Esophagus muscularis mucosa (tissue), 4 donors: ENCODE data around the gene THYN1. TPM values are rescaled to one million over a fixed set of nuclear protein-coding genes. Genes with fewer than 3 reads are reported as not detected.
A peak's percentile ranks its signal among the peaks of the same experiment; 100 is the strongest.

ENCODE experiments used
- DNase-seq: peaks from one replicate; pipeline ENCODE4 v3.0.0-alpha.2; 2017; ENCODE audit errors: extremely low spot score
- H3K27ac ChIP-seq, 4 donors: fragments of 200-600 bp; sonication (generic); replicated peaks in 1 of 4; 1 replicate in 3 of 4; 2 replicates in 1 of 4; pipeline ENCODE4 v1.5.1; 2016 to 2019; ENCODE audit warnings: mild to moderate bottlenecking in 1 of 4
- H3K27me3 ChIP-seq, 4 donors: fragments of 200-600 bp; sonication (generic); one replicate each; pipeline versions ENCODE4 v1.5.1 to v1.6.0; 2016 to 2019
- H3K36me3 ChIP-seq, 4 donors: fragments of 200-600 bp; sonication (generic); one replicate each; pipeline ENCODE4 v1.5.1; 2016 to 2019
- H3K4me1 ChIP-seq, 4 donors: fragments of 200-600 bp; sonication (generic); one replicate each; pipeline ENCODE4 v1.5.1; 2016 to 2019
- H3K4me3 ChIP-seq, 4 donors: fragments of 200-600 bp; sonication (generic); 1 replicate in 2 of 4; 2 replicates in 2 of 4; pipeline ENCODE4 v1.5.1; 2016 to 2019; ENCODE audit warnings: mild to moderate bottlenecking in 4 of 4, moderate library complexity in 1 of 4
- H3K9me3 ChIP-seq, 4 donors: fragments of 200-600 bp; sonication (generic); 1 replicate in 3 of 4; 2 replicates in 1 of 4; pipeline ENCODE4 v1.5.1; 2016 to 2019
- EP300 ChIP-seq: sonication (generic); formaldehyde crosslinking; IDR thresholded peaks from one replicate; pipeline ENCODE4 v1.6.1; 2017; ENCODE audit warnings: antibody characterized with exemption
- POLR2A ChIP-seq: fragments of 450-650 bp; IDR thresholded peaks from one replicate; pipeline ENCODE4 v1.6.1; 2017; ENCODE audit warnings: antibody characterized with exemption, moderate library complexity, mild to moderate bottlenecking, low read depth
- POLR2AphosphoS5 ChIP-seq, 2 donors: sonication (generic); formaldehyde crosslinking; IDR thresholded peaks; one replicate each; pipeline ENCODE4 v1.6.1; 2017; ENCODE audit warnings: antibody characterized with exemption in 2 of 2
- WGBS: methylation state at CpG from one replicate; pipeline ENCODE4 v1.1.5; 2018; 5-methylcytosine and 5-hydroxymethylcytosine counted together
- intact Hi-C: fragments of 100-400 bp; cut with DNase I; formaldehyde crosslinking; loops from one replicate; pipeline ENCODE4 v1.15.1; 2023
- total RNA-seq, 4 donors: library from RNA; depleted of rRNA; stranded (reverse); fragments of >200 nt; gene quantifications; one replicate each; pipeline versions ENCODE4 v1.1.0 to v1.2.1, GENCODE V29; 2016
- TF ChIP-seq, protein P1 (sequence below), 3 experiments: fragments of 200-600 bp in 2 of 3; fragments of 450-650 bp in 1 of 3; sonication (generic) in 2 of 3; IDR thresholded peaks; one replicate each; pipeline ENCODE4 v1.5.1; 2017 to 2019; ENCODE audit warnings: antibody characterized with exemption in 3 of 3, mild to moderate bottlenecking in 2 of 3, moderate library complexity in 1 of 3

The THYN1 gene
- total RNA-seq, 4 donors from 2014 or later: 34.1 to 59.6 (median 50.2) TPM

GRCh38 chr11:134264966-134265764 is 12.0 kb upstream of the THYN1 start:
- TF ChIP-seq POLR2A: no peak
- TF ChIP-seq, protein P1, sequence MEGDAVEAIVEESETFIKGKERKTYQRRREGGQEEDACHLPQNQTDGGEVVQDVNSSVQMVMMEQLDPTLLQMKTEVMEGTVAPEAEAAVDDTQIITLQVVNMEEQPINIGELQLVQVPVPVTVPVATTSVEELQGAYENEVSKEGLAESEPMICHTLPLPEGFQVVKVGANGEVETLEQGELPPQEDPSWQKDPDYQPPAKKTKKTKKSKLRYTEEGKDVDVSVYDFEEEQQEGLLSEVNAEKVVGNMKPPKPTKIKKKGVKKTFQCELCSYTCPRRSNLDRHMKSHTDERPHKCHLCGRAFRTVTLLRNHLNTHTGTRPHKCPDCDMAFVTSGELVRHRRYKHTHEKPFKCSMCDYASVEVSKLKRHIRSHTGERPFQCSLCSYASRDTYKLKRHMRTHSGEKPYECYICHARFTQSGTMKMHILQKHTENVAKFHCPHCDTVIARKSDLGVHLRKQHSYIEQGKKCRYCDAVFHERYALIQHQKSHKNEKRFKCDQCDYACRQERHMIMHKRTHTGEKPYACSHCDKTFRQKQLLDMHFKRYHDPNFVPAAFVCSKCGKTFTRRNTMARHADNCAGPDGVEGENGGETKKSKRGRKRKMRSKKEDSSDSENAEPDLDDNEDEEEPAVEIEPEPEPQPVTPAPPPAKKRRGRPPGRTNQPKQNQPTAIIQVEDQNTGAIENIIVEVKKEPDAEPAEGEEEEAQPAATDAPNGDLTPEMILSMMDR (IDR thresholded peaks at IDR 0.05): no peak
- no peak for TF ChIP-seq EP300
- peaks cover 0 to 9% (median 0%) of the 10 kb centered on the region in 4 donors for H3K27me3 ChIP-seq
- H3K27ac ChIP-seq: no peak overlapping the region
- H3K4me3 ChIP-seq: no peak overlapping the region
- intact Hi-C loops: no loop called here
- H3K36me3 ChIP-seq: peaks cover 25 to 53% (median 45%) of the 10 kb centered on the region in 4 donors
- 87% methylated on average over 7 of the region's 7 CpGs for WGBS
- H3K9me3 ChIP-seq: no peaks in the 10 kb centered on the region
- H3K4me1 ChIP-seq: no peaks in the 10 kb centered on the region
- no peak for DNase-seq

GRCh38 chr11:134261626-134262488 is 8.7 kb upstream of the THYN1 start:
- H3K4me3 ChIP-seq: no peak overlapping the region
- peaks cover 35 to 86% (median 77%) of the 10 kb centered on the region in 4 donors for H3K36me3 ChIP-seq
- intact Hi-C loops: no loop called here
- H3K27ac ChIP-seq: no peak overlapping the region
- WGBS: 81% methylated on average over 11 of the region's 14 CpGs
- no peaks in the 10 kb centered on the region for H3K9me3 ChIP-seq
- no peaks in the 10 kb centered on the region for H3K27me3 ChIP-seq
- no peak for DNase-seq
- no peak for TF ChIP-seq EP300
- TF ChIP-seq POLR2AphosphoS5 (IDR thresholded peaks at IDR 0.05): no peak
- TF ChIP-seq, protein P1 (IDR thresholded peaks at IDR 0.05): peak in 1 of 3 experiments; percentile 45
- H3K4me1 ChIP-seq: no peaks in the 10 kb centered on the region

GRCh38 chr11:134260983-134261382 is 7.8 kb upstream of the THYN1 start:
- TF ChIP-seq POLR2A (no peak), POLR2AphosphoS5 (IDR thresholded peaks at IDR 0.05) (no peak)
- TF ChIP-seq, protein P1 (IDR thresholded peaks at IDR 0.05): no peak
- Histone ChIP-seq H3K36me3 (peaks cover 35 to 93% (median 80%) of the 10 kb centered on the region in 4 donors), H3K4me1 (peaks cover 0 to 4% (median 0%) of the 10 kb centered on the region in 4 donors), H3K27me3 (no peaks in the 10 kb centered on the region), H3K9me3 (no peaks in the 10 kb centered on the region), H3K4me3 (no peak overlapping the region), H3K27ac (no peak overlapping the region)
- DNase-seq: no peak
- intact Hi-C loops: no loop called here
- 93% methylated on average over 16 of the region's 16 CpGs for WGBS

GRCh38 chr11:134260503-134260902 is 7.4 kb upstream of the THYN1 start:
- DNase-seq: no peak
- TF ChIP-seq POLR2A (no peak), EP300 (no peak), POLR2AphosphoS5 (IDR thresholded peaks at IDR 0.05) (no peak)
- TF ChIP-seq, protein P1 (IDR thresholded peaks at IDR 0.05): no peak
- intact Hi-C loops: no loop called here
- H3K4me1 ChIP-seq: peaks cover 0 to 9% (median 0%) of the 10 kb centered on the region in 4 donors
- no peak overlapping the region for H3K4me3 ChIP-seq
- H3K27me3 ChIP-seq: no peaks in the 10 kb centered on the region
- peaks cover 35 to 93% (median 80%) of the 10 kb centered on the region in 4 donors for H3K36me3 ChIP-seq
- H3K27ac ChIP-seq: no peak overlapping the region
- H3K9me3 ChIP-seq: no peaks in the 10 kb centered on the region
